MM.1S (cell line): Measurements from ENCODE around the gene PRSS56.

Experiments
- DNase-seq: peaks from one replicate; pipeline ENCODE4 v3.0.0-alpha.2; 2015
- H2AFZ ChIP-seq: fragments of 300-600 bp; sonication (generic); 2 replicates; pipeline ENCODE4 v1.6.0; 2016; ENCODE audit warnings: antibody characterized with exemption, low read length
- H3F3A ChIP-seq: fragments of 300-600 bp; sonication (generic); 2 replicates; pipeline ENCODE4 v1.6.1; 2016; ENCODE audit warnings: mild to moderate bottlenecking, antibody characterized with exemption, low read length, moderate library complexity, mixed read lengths; ENCODE audit not compliant: insufficient read depth
- H3K27ac ChIP-seq: fragments of 300-600 bp; sonication (generic); 2 replicates; pipeline ENCODE4 v1.5.1; 2016; ENCODE audit warnings: mild to moderate bottlenecking, low read length
- H3K27me3 ChIP-seq: fragments of 300-600 bp; sonication (generic); replicated peaks from 2 replicates; pipeline ENCODE4 v1.6.0; 2016; ENCODE audit warnings: low read length; ENCODE audit not compliant: insufficient read depth
- H3K36me3 ChIP-seq: fragments of 300-600 bp; sonication (generic); replicated peaks from 2 replicates; pipeline ENCODE4 v1.6.1; 2016; ENCODE audit warnings: mild to moderate bottlenecking, low read length, mixed read lengths; ENCODE audit not compliant: insufficient read depth
- H3K4me1 ChIP-seq: fragments of 300-600 bp; sonication (generic); 2 replicates; pipeline ENCODE4 v1.6.1; 2016; ENCODE audit warnings: low read length, mixed read lengths
- H3K4me2 ChIP-seq: fragments of 300-600 bp; sonication (generic); 2 replicates; pipeline ENCODE4 v1.6.0; 2016; ENCODE audit warnings: low read depth, low read length
- H3K4me3 ChIP-seq: fragments of 300-600 bp; sonication (generic); 2 replicates; pipeline ENCODE4 v1.5.1; 2016; ENCODE audit warnings: low read length, mixed read lengths
- H3K79me2 ChIP-seq: fragments of 300-600 bp; sonication (generic); 2 replicates; pipeline ENCODE4 v1.6.1; 2016; ENCODE audit warnings: mixed run types, low read length, mixed read lengths
- H3K9ac ChIP-seq: fragments of 300-600 bp; sonication (generic); 2 replicates; pipeline ENCODE4 v1.6.1; 2016; ENCODE audit warnings: low read length, mixed read lengths
- H3K9me2 ChIP-seq: fragments of 300-600 bp; sonication (generic); replicated peaks from 2 replicates; pipeline ENCODE4 v1.6.1; 2016; ENCODE audit warnings: mild to moderate bottlenecking, low read length, mixed read lengths; ENCODE audit not compliant: insufficient read depth
- H3K9me3 ChIP-seq: fragments of 300-600 bp; sonication (generic); replicated peaks from 2 replicates; pipeline ENCODE4 v1.6.1; 2016; ENCODE audit warnings: mild to moderate bottlenecking, low read length, mixed read lengths; ENCODE audit not compliant: insufficient read depth
- H4K20me1 ChIP-seq: fragments of 300-600 bp; sonication (generic); 2 replicates; pipeline ENCODE4 v1.6.1; 2016; ENCODE audit warnings: mild to moderate bottlenecking, low read length, moderate library complexity, mixed read lengths; ENCODE audit not compliant: insufficient read depth
- CTCF ChIP-seq: fragments of 300-600 bp; sonication (generic); IDR thresholded peaks from 2 replicates; pipeline ENCODE4 v1.5.1; 2016; ENCODE audit warnings: antibody characterized with exemption, low read length, mixed read lengths
- EZH2 ChIP-seq: fragments of 300-600 bp; sonication (generic); optimal IDR thresholded peaks from 2 replicates; pipeline ENCODE3; 2017; ENCODE audit warnings: low read depth, mild to moderate bottlenecking, antibody characterized with exemption, low read length, mixed read lengths
- EZH2phosphoT487 ChIP-seq: fragments of 300-600 bp; sonication (generic); IDR thresholded peaks from 2 replicates; pipeline ENCODE4 v1.6.1; 2018; ENCODE audit warnings: antibody characterized with exemption, low read length

PRSS56 gene

GRCh38 chr2:232527905-232528470, 7.8 kb downstream of the PRSS56 start:
- no peak for DNase-seq
- H3K9ac ChIP-seq: no peak overlapping the region
- no peaks in the 10 kb centered on the region for H4K20me1 ChIP-seq
- H3K4me1 ChIP-seq: no peaks in the 10 kb centered on the region
- no peaks in the 10 kb centered on the region for H3F3A ChIP-seq
- H3K27me3 ChIP-seq: peaks cover 20% of the 10 kb centered on the region
- no peak overlapping the region for H3K27ac ChIP-seq
- no peaks in the 10 kb centered on the region for H3K9me2 ChIP-seq
- H2AFZ ChIP-seq: no peak overlapping the region
- no peak for TF ChIP-seq EZH2phosphoT487
- no peak for TF ChIP-seq EZH2
- no peak for TF ChIP-seq CTCF
- H3K79me2 ChIP-seq: no peaks in the 10 kb centered on the region
- H3K4me3 ChIP-seq: no peak overlapping the region
- H3K36me3 ChIP-seq: no peaks in the 10 kb centered on the region
- H3K4me2 ChIP-seq: no peak overlapping the region
- H3K9me3 ChIP-seq: no peaks in the 10 kb centered on the region

- no peak for DNase-seq
- no peak overlapping the region for H3K4me2 ChIP-seq
- H3F3A ChIP-seq: no peaks in the 10 kb centered on the region
- H3K36me3 ChIP-seq: no peaks in the 10 kb centered on the region
- no peaks in the 10 kb centered on the region for H3K9me2 ChIP-seq
- TF ChIP-seq EZH2 (no peak), EZH2phosphoT487 (no peak), CTCF (no peak)
- no peaks in the 10 kb centered on the region for H3K79me2 ChIP-seq
- H3K4me3 ChIP-seq: no peak overlapping the region
- H3K27me3 ChIP-seq: peaks cover 10% of the 10 kb centered on the region
- H2AFZ ChIP-seq: no peak overlapping the region
- no peaks in the 10 kb centered on the region for H3K4me1 ChIP-seq
- no peak overlapping the region for H3K9ac ChIP-seq
- H4K20me1 ChIP-seq: no peaks in the 10 kb centered on the region
- no peak overlapping the region for H3K27ac ChIP-seq
- H3K9me3 ChIP-seq: no peaks in the 10 kb centered on the region
Observed at GRCh38 chr2:232528746-232529460, 8.7 kb downstream of the PRSS56 start.

- H3K9me2 ChIP-seq: no peaks in the 10 kb centered on the region
- no peaks in the 10 kb centered on the region for H3K79me2 ChIP-seq
- no peaks in the 10 kb centered on the region for H3F3A ChIP-seq
- H3K4me1 ChIP-seq: no peaks in the 10 kb centered on the region
- no peaks in the 10 kb centered on the region for H3K9me3 ChIP-seq
- no peak overlapping the region for H2AFZ ChIP-seq
- H4K20me1 ChIP-seq: no peaks in the 10 kb centered on the region
- no peak overlapping the region for H3K9ac ChIP-seq
- no peaks in the 10 kb centered on the region for H3K27me3 ChIP-seq
- H3K36me3 ChIP-seq: no peaks in the 10 kb centered on the region
- TF ChIP-seq EZH2 (no peak), EZH2phosphoT487 (no peak), CTCF (no peak)
- no peak overlapping the region for H3K27ac ChIP-seq
- no peak for DNase-seq
- H3K4me2 ChIP-seq: no peak overlapping the region
- H3K4me3 ChIP-seq: no peak overlapping the region
Observed at GRCh38 chr2:232529806-232530547, 9.8 kb downstream of the PRSS56 start.
